H9 (cell line): ENCODE data around the gene TAGLN. TPM values are rescaled to one million over a fixed set of nuclear protein-coding genes. Genes with fewer than 3 reads are reported as not detected.

Experiments
- DNase-seq: peaks from one replicate; pipeline ENCODE4 v3.0.0-alpha.2; 2017
- H2AFZ ChIP-seq: one replicate; pipeline ENCODE4 v1.6.1; 2013; ENCODE audit warnings: mild to moderate bottlenecking, low read length, control low read depth, moderate library complexity
- H2AK5ac ChIP-seq: 2 replicates; pipeline ENCODE4 v1.6.1; 2013; ENCODE audit warnings: low read length, control low read depth, mixed read lengths; ENCODE audit not compliant: insufficient read length
- H2BK120ac ChIP-seq: one replicate; pipeline ENCODE4 v1.6.1; 2013; ENCODE audit warnings: low read depth, mild to moderate bottlenecking, low read length, control low read depth, inconsistent platforms; ENCODE audit not compliant: poor library complexity, severe bottlenecking
- H2BK12ac ChIP-seq: 2 replicates; pipeline ENCODE4 v1.6.1; 2013; ENCODE audit warnings: low read length, control low read depth, mixed read lengths, low read depth; ENCODE audit not compliant: insufficient read length
- H2BK15ac ChIP-seq: 2 replicates; pipeline ENCODE4 v1.6.1; 2013; ENCODE audit warnings: low read depth, low read length, control low read depth
- H2BK20ac ChIP-seq: one replicate; pipeline ENCODE4 v1.6.1; 2013; ENCODE audit warnings: low read depth, mild to moderate bottlenecking, low read length, control low read depth, inconsistent platforms; ENCODE audit not compliant: poor library complexity, severe bottlenecking
- H2BK5ac ChIP-seq: 2 replicates; pipeline ENCODE4 v1.6.1; 2013; ENCODE audit warnings: low read length, control low read depth, mixed read lengths; ENCODE audit not compliant: insufficient read length
- H3K14ac ChIP-seq: 2 replicates; pipeline ENCODE4 v1.6.1; 2013; ENCODE audit warnings: low read length, control low read depth; ENCODE audit not compliant: insufficient read depth
- H3K18ac ChIP-seq: 2 replicates; pipeline ENCODE4 v1.6.1; 2013; ENCODE audit warnings: low read depth, mild to moderate bottlenecking, mixed read lengths, low read length, control low read depth; ENCODE audit not compliant: insufficient read length
- H3K23ac ChIP-seq: 2 replicates; pipeline ENCODE4 v1.6.1; 2013; ENCODE audit warnings: low read length, control low read depth, mixed read lengths, low read depth; ENCODE audit not compliant: insufficient read length
- H3K23me2 ChIP-seq: 2 replicates; pipeline ENCODE4 v1.6.1; 2013; ENCODE audit warnings: low read depth, mild to moderate bottlenecking, mixed read lengths, low read length, control low read depth; ENCODE audit not compliant: insufficient read length, poor library complexity, severe bottlenecking
- H3K27ac ChIP-seq: 2 replicates; pipeline ENCODE4 v1.5.1; 2013; ENCODE audit warnings: low read length, control low read depth, mixed read lengths, low read depth; ENCODE audit not compliant: insufficient read length
- H3K27me3 ChIP-seq: 2 replicates; pipeline ENCODE4 v1.6.1; 2013; ENCODE audit warnings: low read length, control low read depth, inconsistent platforms; ENCODE audit not compliant: insufficient read depth
- H3K4ac ChIP-seq: 2 replicates; pipeline ENCODE4 v1.6.1; 2013; ENCODE audit warnings: low read depth, mild to moderate bottlenecking, control low read depth, inconsistent platforms, low read length, moderate library complexity
- H3K4me1 ChIP-seq: 2 replicates; pipeline ENCODE4 v1.6.1; 2013; ENCODE audit warnings: low read length, control low read depth, inconsistent platforms; ENCODE audit not compliant: insufficient read depth
- H3K4me2 ChIP-seq: 2 replicates; pipeline ENCODE4 v1.6.1; 2013; ENCODE audit warnings: low read length, control low read depth, mixed read lengths; ENCODE audit not compliant: insufficient read length, insufficient read depth
- H3K56ac ChIP-seq: 2 replicates; pipeline ENCODE4 v1.6.1; 2013; ENCODE audit warnings: low read depth, mild to moderate bottlenecking, mixed read lengths, low read length, control low read depth; ENCODE audit not compliant: insufficient read length
- H3K79me1 ChIP-seq: 2 replicates; pipeline ENCODE4 v1.6.1; 2013; ENCODE audit warnings: low read depth, mild to moderate bottlenecking, moderate library complexity, low read length, control low read depth, inconsistent platforms; ENCODE audit not compliant: insufficient read depth, poor library complexity, severe bottlenecking
- H3K79me2 ChIP-seq: 2 replicates; pipeline ENCODE4 v1.6.1; 2013; ENCODE audit warnings: low read length, control low read depth, inconsistent platforms; ENCODE audit not compliant: insufficient read depth
- H3K9ac ChIP-seq: 2 replicates; pipeline ENCODE4 v1.6.1; 2013; ENCODE audit warnings: low read length, control low read depth, mixed read lengths; ENCODE audit not compliant: insufficient read length; ENCODE audit errors: extremely low read depth
- H3K9me3 ChIP-seq: one replicate; pipeline ENCODE4 v1.6.1; 2013; ENCODE audit warnings: low read depth, low read length, inconsistent platforms; ENCODE audit not compliant: control insufficient read depth
- H3T11ph ChIP-seq: one replicate; pipeline ENCODE4 v1.6.1; 2013; ENCODE audit warnings: mild to moderate bottlenecking, low read length, control low read depth, inconsistent platforms
- H4K20me1 ChIP-seq: one replicate; pipeline ENCODE4 v1.6.1; 2013; ENCODE audit not compliant: control insufficient read depth, insufficient read length, insufficient read depth
- H4K5ac ChIP-seq: 2 replicates; pipeline ENCODE4 v1.6.1; 2013; ENCODE audit warnings: low read depth, mild to moderate bottlenecking, mixed read lengths, low read length, control low read depth; ENCODE audit not compliant: insufficient read length
- H4K8ac ChIP-seq: replicated peaks from 2 replicates; pipeline ENCODE4 v1.6.1; 2013; ENCODE audit warnings: low read length, control low read depth, mixed read lengths, low read depth; ENCODE audit not compliant: insufficient read length
- H4K91ac ChIP-seq: 2 replicates; pipeline ENCODE4 v1.6.1; 2013; ENCODE audit warnings: low read depth, mild to moderate bottlenecking, moderate library complexity, mixed read lengths, low read length, control low read depth; ENCODE audit not compliant: insufficient read length
- H3K27ac Mint-ChIP-seq, 3 experiments: 2 replicates in 2 of 3; 3 replicates in 1 of 3; pipeline ENCODE4 v1.8.0; 2020 to 2021; ENCODE audit warnings: mixed read lengths in 3 of 3, mild to moderate bottlenecking in 1 of 3, moderate library complexity in 1 of 3
- H3K27me3 Mint-ChIP-seq: 2 replicates; pipeline ENCODE4 v1.8.0; 2021; ENCODE audit warnings: low read depth, mild to moderate bottlenecking, moderate library complexity, mixed read lengths
- H3K36me3 Mint-ChIP-seq, 3 experiments: 2 replicates in 2 of 3; 3 replicates in 1 of 3; pipeline ENCODE4 v1.8.0; 2020 to 2021; ENCODE audit warnings: low read depth in 3 of 3, mixed read lengths in 3 of 3; ENCODE audit not compliant: insufficient read depth in 1 of 3
- H3K4me1 Mint-ChIP-seq, 2 experiments: 2 replicates each; pipeline ENCODE4 v1.8.0; 2020; ENCODE audit warnings: mixed read lengths in 2 of 2
- H3K4me3 Mint-ChIP-seq, 2 experiments: 2 replicates in 1 of 2; 3 replicates in 1 of 2; pipeline ENCODE4 v1.8.0; 2020 to 2021; ENCODE audit warnings: mild to moderate bottlenecking in 2 of 2, mixed read lengths in 2 of 2, moderate library complexity in 1 of 2
- H3K9me3 Mint-ChIP-seq, 2 experiments: 2 replicates in 1 of 2; 3 replicates in 1 of 2; pipeline ENCODE4 v1.8.0; 2020; ENCODE audit warnings: mild to moderate bottlenecking in 2 of 2, mixed read lengths in 2 of 2, moderate library complexity in 1 of 2
- CTCF ChIP-seq: fragments of 200-600 bp; sonication (generic); conservative IDR thresholded peaks from 3 replicates; pipeline ENCODE4 v1.8.0; 2021; ENCODE audit warnings: antibody characterized with exemption, mild to moderate bottlenecking
- WGBS: extraction: QIAGEN DNeasy Blood & Tissue Kit; methylation state at CpG from one replicate; pipeline ENCODE4 v1.1.7; 2013; ENCODE audit warnings: missing lambda C conversion rate, low lambda C conversion rate, mixed read lengths; ENCODE audit not compliant: insufficient read length; ENCODE audit errors: extremely low coverage; 5-methylcytosine and 5-hydroxymethylcytosine counted together
- total RNA-seq: library from RNA; stranded (reverse); gene quantifications from 2 replicates; pipeline ENCODE4 v1.2.1, GENCODE V29; 2021

The TAGLN gene
- total RNA-seq, 1 experiment from 2014 or later = 176 TPM

GRCh38 chr11:117152066-117152465, 47.1 kb upstream of the TAGLN start:
- no peak overlapping the region for H3T11ph ChIP-seq
- H3K18ac ChIP-seq = no peak overlapping the region
- no peak overlapping the region for H3K4ac ChIP-seq
- H4K5ac ChIP-seq = no peak overlapping the region
- Mint-ChIP-seq H3K27me3 (no peaks in the 10 kb centered on the region), H3K4me3 (no peak overlapping the region), H3K9me3 (no peaks in the 10 kb centered on the region), H3K27ac (peak overlapping the region in 1 of 3 experiments; percentile 65; a peak in 2 of 7 replicates), H3K36me3 (peaks cover 32 to 72% (median 55%) of the 10 kb centered on the region in 3 experiments), H3K4me1 (peaks cover 6 to 13% of the 10 kb centered on the region in 2 experiments)
- no peak overlapping the region for H3K27ac ChIP-seq
- no peak overlapping the region for H2AFZ ChIP-seq
- no peak overlapping the region for H3K9ac ChIP-seq
- no peaks in the 10 kb centered on the region for H3K4me1 ChIP-seq
- H4K8ac ChIP-seq = no peak overlapping the region
- no peak overlapping the region for H4K91ac ChIP-seq
- no peaks in the 10 kb centered on the region for H3K23me2 ChIP-seq
- no peak for TF ChIP-seq CTCF
- no peak overlapping the region for H3K4me2 ChIP-seq
- H3K56ac ChIP-seq = no peak overlapping the region
- no peaks in the 10 kb centered on the region for H3K27me3 ChIP-seq
- no peak overlapping the region for H3K14ac ChIP-seq
- H2BK20ac ChIP-seq = no peak overlapping the region
- no peak overlapping the region for H2AK5ac ChIP-seq
- no peaks in the 10 kb centered on the region for H3K9me3 ChIP-seq
- peaks cover 12% of the 10 kb centered on the region for H3K79me1 ChIP-seq
- DNase-seq = no peak
- H3K23ac ChIP-seq = no peak overlapping the region
- H2BK12ac ChIP-seq = no peak overlapping the region
- no CpG with 5 or more reads among the region's 2 CpGs for WGBS
- no peak overlapping the region for H2BK120ac ChIP-seq
- H3K79me2 ChIP-seq = peaks cover 46% of the 10 kb centered on the region
- H2BK5ac ChIP-seq = no peak overlapping the region
- H2BK15ac ChIP-seq = no peak overlapping the region
- H4K20me1 ChIP-seq = no peaks in the 10 kb centered on the region
